Coronary artery (tissue), 2 donors: ENCODE results near the gene ZBTB17.
"Not testable (repeated sequence)": the region's sequence is repeated elsewhere in the genome, so short reads cannot be mapped to it uniquely, and the experiment has no call there.

ENCODE experiments used
- DNase-seq: peaks from one replicate; pipeline ENCODE4 v3.0.0-alpha.2; 2017; ENCODE audit warnings: low spot score
- H3K27ac ChIP-seq, 2 donors: fragments of 200-600 bp; sonication (generic); one replicate each; pipeline ENCODE4 v1.5.1; 2016 to 2019
- H3K4me3 ChIP-seq: fragments of 200-600 bp; sonication (generic); 2 replicates; pipeline ENCODE4 v1.5.1; 2016; ENCODE audit warnings: mild to moderate bottlenecking, moderate library complexity
- CTCF ChIP-seq: fragments of 200-600 bp; sonication (generic); IDR thresholded peaks from one replicate; pipeline ENCODE4 v1.5.1; 2019; ENCODE audit warnings: antibody characterized with exemption

The ZBTB17 gene

GRCh38 chr1:15928971-15929965 lies 46.6 kb downstream of the ZBTB17 start:
- TF ChIP-seq CTCF: no peak
- Histone ChIP-seq H3K27ac (no peak overlapping the region), H3K4me3 (no peak overlapping the region)
- no peak for DNase-seq

GRCh38 chr1:15926448-15926847 lies 49.5 kb downstream of the ZBTB17 start:
- H3K4me3 ChIP-seq, DNase-seq, H3K27ac ChIP-seq: not testable (repeated sequence)

GRCh38 chr1:15923241-15923640 lies 52.7 kb downstream of the ZBTB17 start:
- H3K27ac ChIP-seq: no peak overlapping the region
- DNase-seq: no peak
- no peak overlapping the region for H3K4me3 ChIP-seq
- no peak for TF ChIP-seq CTCF

- no peak for TF ChIP-seq CTCF
- Histone ChIP-seq H3K4me3 (no peak overlapping the region), H3K27ac (no peak overlapping the region)
- no peak for DNase-seq
Observed at GRCh38 chr1:15918962-15919715, 56.8 kb downstream of the ZBTB17 start.

- no peak for DNase-seq
- no peak for TF ChIP-seq CTCF
- Histone ChIP-seq H3K27ac (no peak overlapping the region), H3K4me3 (no peak overlapping the region)
Observed at GRCh38 chr1:15916916-15917315, 59.0 kb downstream of the ZBTB17 start.

GRCh38 chr1:15916417-15916816 lies 59.5 kb downstream of the ZBTB17 start:
- H3K27ac ChIP-seq: no peak overlapping the region
- H3K4me3 ChIP-seq: no peak overlapping the region
- DNase-seq: no peak
- no peak for TF ChIP-seq CTCF

GRCh38 chr1:15915991-15916390 lies 59.9 kb downstream of the ZBTB17 start:
- Histone ChIP-seq H3K27ac (no peak overlapping the region), H3K4me3 (no peak overlapping the region)
- no peak for TF ChIP-seq CTCF

GRCh38 chr1:15913607-15914006 lies 62.3 kb downstream of the ZBTB17 start:
- DNase-seq, H3K27ac ChIP-seq, H3K4me3 ChIP-seq: not testable (repeated sequence)

More at GRCh38 chr1:15915991-15916390, 59.9 kb downstream of the ZBTB17 start:
- no peak for DNase-seq
